Stimulated activated CD8-positive, alpha-beta memory T cell treated with anti-CD3 and anti-CD28 coated beads, Interleukin-4, amount 100 ng/mL, for 1 hour (primary cell): ENCODE data around the gene PPP2CA.
"Not testable (repeated sequence)": the region's sequence is repeated elsewhere in the genome, so short reads cannot be mapped to it uniquely, and the experiment has no call there.

Experiments used
- DNase-seq, 2 donors: peaks; one replicate each; pipeline ENCODE4 v3.0.0-alpha.2; 2020; ENCODE audit warnings: low read depth in 2 of 2, low spot score in 1 of 2

Gene PPP2CA

GRCh38 chr5:134225780-134226440, at the start of gene PPP2CA:
TSS of gene PPP2CA (minus strand) at chr5:134226073. CDS start at chr5:134225861, 212 bp downstream.
- peak; percentile 98 to 99 for DNase-seq

- DNase-seq, result no peak
Observed at GRCh38 chr5:134273642-134274395, 47.9 kb upstream of the PPP2CA start.

- no peak for DNase-seq
Observed at GRCh38 chr5:134271059-134271458, 45.2 kb upstream of the PPP2CA start.

- no peak for DNase-seq
Observed at GRCh38 chr5:134268919-134269318, 43.0 kb upstream of the PPP2CA start.

- DNase-seq, result no peak
Observed at GRCh38 chr5:134268019-134268601, 42.2 kb upstream of the PPP2CA start.

GRCh38 chr5:134267366-134268018, 41.6 kb upstream of the PPP2CA start:
- no peak for DNase-seq

GRCh38 chr5:134263801-134264200, 37.9 kb upstream of the PPP2CA start:
- no peak for DNase-seq

GRCh38 chr5:134262629-134263028, 36.8 kb upstream of the PPP2CA start:
- not testable (repeated sequence) for DNase-seq

GRCh38 chr5:134258896-134259295, 33.0 kb upstream of the PPP2CA start:
- DNase-seq, result no peak

GRCh38 chr5:134257176-134257575, 31.3 kb upstream of the PPP2CA start:
- no peak for DNase-seq

GRCh38 chr5:134255418-134256150, 29.7 kb upstream of the PPP2CA start:
- DNase-seq, result no peak

- not testable (repeated sequence) for DNase-seq
Observed at GRCh38 chr5:134253368-134254153, 27.7 kb upstream of the PPP2CA start.

- DNase-seq, result no peak
Observed at GRCh38 chr5:134252671-134253070, 26.8 kb upstream of the PPP2CA start.

- no peak for DNase-seq
Observed at GRCh38 chr5:134250949-134251348, 25.1 kb upstream of the PPP2CA start.

GRCh38 chr5:134249469-134250379, 23.9 kb upstream of the PPP2CA start:
- DNase-seq, result no peak

- no peak for DNase-seq
Observed at GRCh38 chr5:134248256-134248655, 22.4 kb upstream of the PPP2CA start.

- no peak for DNase-seq
Observed at GRCh38 chr5:134247428-134248224, 21.8 kb upstream of the PPP2CA start.

- no peak for DNase-seq
Observed at GRCh38 chr5:134246771-134247427, 21.0 kb upstream of the PPP2CA start.
